ENCODE data around the gene PCDH12. TPM values are rescaled to one million over a fixed set of nuclear protein-coding genes. Genes with fewer than 3 reads are reported as not detected.
"Not testable (repeated sequence)": the region's sequence is repeated elsewhere in the genome, so short reads cannot be mapped to it uniquely, and the experiment has no call there.

The PCDH12 gene
- polyA plus RNA-seq, 4 donors: 13.9 to 16.5 (median 14.3) TPM

GRCh38 chr5:141941307-141941706 is 16.7 kb downstream of the PCDH12 start:
- DNase-seq (ENCODE audit: low read depth in 4 of 4, low spot score in 3 of 4): no peak

DNA sequence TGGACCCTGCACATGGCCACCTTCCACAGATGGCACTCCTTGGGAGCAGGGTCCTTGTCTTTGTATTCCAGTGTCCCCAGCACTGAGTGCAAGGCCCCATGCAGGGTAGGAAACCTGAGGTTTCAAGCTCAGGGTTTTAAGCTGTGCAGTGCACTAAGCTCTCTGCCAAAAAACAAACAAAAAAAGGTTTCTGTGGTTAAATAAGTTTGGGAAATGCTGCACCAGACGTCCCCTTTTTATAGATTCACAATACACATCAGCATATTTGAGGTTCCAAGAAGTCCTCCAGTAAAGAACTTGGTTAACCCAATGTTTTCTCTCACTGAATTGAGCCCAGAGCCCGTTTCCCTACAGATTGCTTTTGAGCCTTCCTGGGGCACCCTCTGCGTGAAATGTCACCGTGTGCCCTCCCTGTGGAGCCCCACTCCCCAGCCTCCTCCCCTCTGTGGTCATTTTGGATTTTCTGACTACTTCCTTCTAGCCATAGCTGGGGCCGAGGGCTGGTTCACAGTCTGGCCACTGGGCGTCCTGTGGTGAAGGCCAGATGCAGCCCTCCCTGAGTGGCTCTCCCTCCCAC is 17.2 kb downstream of the PCDH12 start:
- DNase-seq (ENCODE audit: low read depth in 4 of 4, low spot score in 3 of 4): no peak

GRCh38 chr5:141935538-141935937 is 22.5 kb downstream of the PCDH12 start:
- no peak for DNase-seq (ENCODE audit: low read depth in 4 of 4, low spot score in 3 of 4)

- no peak for DNase-seq (ENCODE audit: low read depth in 4 of 4, low spot score in 3 of 4)
These were observed 23.7 kb downstream of the PCDH12 start for GRCh38 chr5:141934099-141934844.

DNA sequence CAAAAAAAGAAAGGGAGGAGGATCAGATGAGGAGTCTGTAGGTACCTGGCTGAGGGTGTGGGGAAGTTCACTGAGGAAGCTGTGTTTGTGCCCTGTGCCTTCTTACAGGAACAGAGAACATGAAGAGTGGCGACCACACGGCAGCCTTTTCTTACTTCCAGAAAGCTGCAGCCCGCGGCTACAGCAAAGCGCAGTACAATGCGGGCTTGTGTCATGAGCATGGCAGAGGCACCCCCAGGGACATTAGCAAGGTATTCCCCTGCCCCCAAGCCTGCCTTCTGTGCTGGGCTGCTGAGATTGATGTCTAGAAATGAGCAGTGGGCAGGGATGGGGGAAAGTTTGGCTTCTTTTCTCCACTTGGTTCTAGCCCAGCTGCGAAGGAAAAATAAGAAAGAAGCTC is 24.9 kb downstream of the PCDH12 start:
- DNase-seq (ENCODE audit: low read depth in 4 of 4, low spot score in 3 of 4): no peak

GRCh38 chr5:141931694-141932093 is 26.3 kb downstream of the PCDH12 start:
- DNase-seq (ENCODE audit: low read depth in 4 of 4, low spot score in 3 of 4): no peak

DNA sequence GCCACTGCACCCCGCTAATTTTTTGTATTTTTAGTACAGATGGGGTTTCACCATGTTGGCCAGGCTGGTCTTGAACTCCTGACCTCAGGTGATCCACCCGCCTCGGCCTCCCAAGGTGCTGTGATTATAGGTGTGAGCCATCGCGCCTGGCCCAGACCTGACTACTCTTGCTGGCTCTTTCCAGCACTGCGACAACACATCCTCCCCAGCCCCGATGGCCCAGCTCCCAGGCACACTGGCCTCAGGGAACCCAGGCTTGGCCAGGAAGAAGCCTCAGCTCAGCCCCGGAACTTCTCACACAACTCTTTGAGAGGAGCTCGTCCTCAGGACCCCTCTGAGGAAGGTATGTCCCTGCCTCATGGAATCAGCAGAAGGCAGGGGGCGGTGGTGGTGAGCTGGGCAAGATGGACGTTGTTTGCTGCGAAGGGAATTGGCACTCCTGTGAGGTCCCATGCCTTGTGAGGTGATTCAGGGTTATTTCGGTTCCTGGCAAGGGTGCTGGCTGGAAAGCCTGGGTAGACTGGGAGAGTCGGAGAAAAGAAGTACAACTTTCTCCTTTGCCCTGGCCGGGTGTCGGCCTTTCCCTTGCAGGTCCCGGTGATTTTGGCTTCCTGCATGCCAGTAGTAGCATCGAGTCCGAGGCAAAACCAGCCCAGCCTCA is 28.5 kb downstream of the PCDH12 start:
- DNase-seq (ENCODE audit: low read depth in 4 of 4, low spot score in 3 of 4): no peak

GRCh38 chr5:141928051-141928450 is 30.0 kb downstream of the PCDH12 start:
- no peak for DNase-seq (ENCODE audit: low read depth in 4 of 4, low spot score in 3 of 4)

DNA sequence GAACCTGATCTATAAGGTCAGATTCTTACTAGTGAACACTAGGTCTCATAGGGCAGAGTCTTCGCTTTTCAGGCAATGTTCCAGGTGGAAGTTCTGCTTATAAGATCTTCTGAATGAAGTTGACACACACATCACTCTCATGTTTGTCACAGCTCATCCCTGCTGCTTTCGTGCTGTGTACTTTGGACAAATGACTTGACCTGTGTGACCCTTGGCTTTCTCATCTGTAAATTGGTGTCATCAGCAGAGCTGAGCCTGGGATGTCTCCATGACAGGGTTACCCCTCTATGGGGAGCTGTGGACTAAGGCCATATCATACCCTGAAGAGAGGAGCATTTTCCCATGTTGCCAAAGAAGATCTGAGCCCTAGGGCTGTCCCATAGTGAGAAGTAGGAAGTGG is 31.6 kb downstream of the PCDH12 start:
- DNase-seq (ENCODE audit: low read depth in 4 of 4, low spot score in 3 of 4): no peak

DNA sequence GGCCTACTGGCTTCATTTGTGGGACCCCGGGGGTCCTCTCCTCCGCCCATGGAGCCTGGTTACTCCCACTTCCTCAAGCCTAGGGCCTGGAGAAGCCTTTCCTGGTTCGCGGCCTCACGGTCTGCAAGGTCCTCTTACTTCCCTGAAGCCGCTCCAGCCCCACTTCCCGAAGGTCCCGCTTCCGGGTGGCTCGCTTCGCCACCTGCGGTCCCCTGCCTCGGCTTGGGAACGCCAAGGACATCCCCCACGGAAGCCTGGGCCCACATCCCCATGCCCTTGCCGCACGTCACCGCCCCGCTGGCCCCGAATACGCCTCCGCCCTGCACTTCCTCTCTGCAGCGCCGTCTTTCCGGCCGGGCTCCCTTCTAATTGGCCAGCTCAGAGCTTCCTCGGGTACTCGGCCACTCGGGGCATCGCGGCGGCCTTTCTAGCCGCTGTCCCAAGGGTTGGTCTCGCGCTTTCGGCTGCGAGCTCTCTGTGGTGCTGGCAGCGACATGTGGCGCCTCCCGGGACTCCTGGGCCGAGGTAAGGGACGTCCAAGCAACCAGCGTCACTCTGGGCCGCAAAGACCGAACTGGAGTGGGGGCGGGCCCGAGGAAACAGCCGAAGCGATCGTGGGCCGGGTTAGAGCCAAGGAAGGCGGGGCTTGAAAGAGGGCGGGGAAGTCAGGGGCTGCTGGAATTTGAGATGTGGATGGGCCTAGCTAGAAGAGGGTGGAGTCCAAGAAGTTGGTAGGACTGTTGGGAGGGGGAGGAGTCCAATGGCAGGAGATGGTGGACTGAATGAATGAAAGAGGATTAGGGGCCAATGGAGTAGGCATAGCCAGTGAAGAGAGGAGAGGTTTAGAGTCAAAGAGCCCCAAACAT is 34.3 kb downstream of the PCDH12 start, which contains the start of gene DELE1:
Gene DELE1, plus strand, starts transcription at position 424 of the 866 bp plus-strand sequence. Its CDS starts 71 bp downstream, at position 495.
- peak; percentile 82 to 88 (median 86) for DNase-seq (ENCODE audit: low read depth in 4 of 4, low spot score in 3 of 4)

- DNase-seq (ENCODE audit: low read depth in 4 of 4, low spot score in 3 of 4): not testable (repeated sequence)
These were observed 35.1 kb downstream of the PCDH12 start for GRCh38 chr5:141922827-141923447.

- DNase-seq (ENCODE audit: low read depth in 4 of 4, low spot score in 3 of 4): no peak
These were observed 37.2 kb downstream of the PCDH12 start for GRCh38 chr5:141920771-141921170.

- DNase-seq (ENCODE audit: low read depth in 4 of 4, low spot score in 3 of 4): no peak
These were observed 38.5 kb downstream of the PCDH12 start for GRCh38 chr5:141919218-141920119.

DNA sequence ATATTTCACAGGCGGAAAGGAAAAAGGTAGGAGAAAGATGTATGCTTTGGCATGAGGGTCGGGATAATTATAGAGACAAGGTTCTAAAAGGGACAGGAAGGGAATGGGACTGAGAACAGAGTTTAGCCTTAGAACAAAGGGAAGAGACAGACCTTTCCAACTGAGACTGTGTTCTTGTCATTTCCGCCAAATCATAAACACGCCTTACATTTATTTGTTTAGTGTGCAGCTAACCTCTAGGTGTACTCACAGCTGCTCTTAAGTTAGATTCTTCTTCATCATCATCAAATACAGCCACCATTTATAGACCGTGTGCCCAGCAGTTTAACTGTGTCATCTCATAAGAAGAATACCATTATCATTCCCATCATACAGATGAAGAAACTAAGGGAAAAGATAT is 40.2 kb downstream of the PCDH12 start:
- no peak for DNase-seq (ENCODE audit: low read depth in 4 of 4, low spot score in 3 of 4)

DNA sequence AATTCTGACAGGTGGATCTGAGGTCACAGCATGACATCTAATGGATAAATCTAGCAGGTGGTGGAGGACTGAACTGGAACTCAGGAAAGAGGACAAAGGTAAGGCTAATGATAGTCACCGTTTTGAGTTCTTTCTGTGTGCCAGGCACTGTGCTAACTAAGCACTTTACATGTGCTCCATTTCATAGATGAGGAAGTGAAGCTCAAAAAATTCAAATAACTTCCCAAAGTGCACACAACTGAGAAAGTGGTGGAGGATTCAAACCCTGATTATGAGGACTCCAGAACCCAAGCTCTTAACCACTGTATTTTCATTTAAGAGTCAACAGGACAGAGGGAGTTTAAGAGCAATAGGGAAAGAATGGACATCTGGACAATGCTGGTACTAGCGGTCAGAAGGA is 41.5 kb downstream of the PCDH12 start:
- DNase-seq (ENCODE audit: low read depth in 4 of 4, low spot score in 3 of 4): no peak

GRCh38 chr5:141915881-141916336 is 42.1 kb downstream of the PCDH12 start:
- no peak for DNase-seq (ENCODE audit: low read depth in 4 of 4, low spot score in 3 of 4)

GRCh38 chr5:141914797-141915196 is 43.2 kb downstream of the PCDH12 start:
- no peak for DNase-seq (ENCODE audit: low read depth in 4 of 4, low spot score in 3 of 4)

DNA sequence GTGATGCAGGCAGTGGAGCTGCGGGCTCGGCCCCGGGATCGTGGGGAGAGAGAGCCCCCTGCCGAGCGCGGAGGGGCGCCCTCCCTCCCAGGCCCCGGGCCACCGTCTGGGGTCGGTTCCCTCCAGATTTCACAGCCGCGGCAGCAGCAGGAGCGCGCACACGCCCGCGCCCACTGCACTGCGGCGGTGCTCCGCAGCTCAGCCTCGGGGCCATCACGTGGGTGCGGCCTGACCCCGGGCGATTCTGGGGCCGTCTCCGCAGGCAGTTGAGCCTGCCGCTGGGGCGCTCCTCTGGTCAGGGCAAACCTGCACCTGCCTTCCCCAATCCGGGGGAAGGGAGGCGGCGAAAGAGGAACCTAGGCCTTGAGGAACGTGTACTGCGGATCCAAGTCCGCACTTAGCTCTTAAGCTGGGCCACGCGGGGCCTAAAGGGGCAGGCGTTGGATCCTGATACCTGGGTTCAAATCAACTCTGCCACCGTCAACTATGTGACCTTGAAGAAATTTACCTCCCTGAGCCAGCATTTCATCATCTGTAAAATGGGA is 43.7 kb downstream of the PCDH12 start:
- peak in 1 of 4 donors; percentile 26 for DNase-seq (ENCODE audit: low read depth in 4 of 4, low spot score in 3 of 4)

All from left renal pelvis (tissue), 4 donors.